ENCODE measurements around the gene HAUS2. TPM values are rescaled to one million over a fixed set of nuclear protein-coding genes. Genes with fewer than 3 reads are reported as not detected.
"Not testable (repeated sequence)": the region's sequence is repeated elsewhere in the genome, so short reads cannot be mapped to it uniquely, and the experiment has no call there.

Gene HAUS2
- total RNA-seq, 1 donor from 2014 or later = 77.5 TPM

DNA sequence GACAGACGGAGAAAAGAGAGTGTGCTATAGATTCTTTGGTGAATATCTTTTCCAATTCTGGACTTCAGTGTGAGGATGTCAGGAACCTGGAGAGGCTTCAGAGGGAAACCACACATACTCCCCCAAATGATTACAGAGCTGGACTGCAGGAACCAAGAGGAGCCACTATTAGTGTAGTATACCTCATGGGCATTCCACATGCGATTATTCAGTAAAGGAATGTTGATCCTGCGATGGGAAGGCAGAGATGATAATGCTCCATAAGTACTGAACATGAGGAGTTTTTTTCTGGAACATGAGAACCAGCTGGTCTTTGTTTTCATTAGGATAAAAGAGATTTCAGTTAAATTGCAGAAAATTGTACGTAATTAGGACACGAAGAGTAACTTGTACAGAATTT, 45.5 kb downstream of the HAUS2 start:
- H3K4me3 ChIP-seq (ENCODE audit: low read depth, low read length) = no peak overlapping the region
- no peak for DNase-seq (ENCODE audit: low read depth)
- TF ChIP-seq, protein P1, sequence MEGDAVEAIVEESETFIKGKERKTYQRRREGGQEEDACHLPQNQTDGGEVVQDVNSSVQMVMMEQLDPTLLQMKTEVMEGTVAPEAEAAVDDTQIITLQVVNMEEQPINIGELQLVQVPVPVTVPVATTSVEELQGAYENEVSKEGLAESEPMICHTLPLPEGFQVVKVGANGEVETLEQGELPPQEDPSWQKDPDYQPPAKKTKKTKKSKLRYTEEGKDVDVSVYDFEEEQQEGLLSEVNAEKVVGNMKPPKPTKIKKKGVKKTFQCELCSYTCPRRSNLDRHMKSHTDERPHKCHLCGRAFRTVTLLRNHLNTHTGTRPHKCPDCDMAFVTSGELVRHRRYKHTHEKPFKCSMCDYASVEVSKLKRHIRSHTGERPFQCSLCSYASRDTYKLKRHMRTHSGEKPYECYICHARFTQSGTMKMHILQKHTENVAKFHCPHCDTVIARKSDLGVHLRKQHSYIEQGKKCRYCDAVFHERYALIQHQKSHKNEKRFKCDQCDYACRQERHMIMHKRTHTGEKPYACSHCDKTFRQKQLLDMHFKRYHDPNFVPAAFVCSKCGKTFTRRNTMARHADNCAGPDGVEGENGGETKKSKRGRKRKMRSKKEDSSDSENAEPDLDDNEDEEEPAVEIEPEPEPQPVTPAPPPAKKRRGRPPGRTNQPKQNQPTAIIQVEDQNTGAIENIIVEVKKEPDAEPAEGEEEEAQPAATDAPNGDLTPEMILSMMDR (conservative IDR thresholded peaks at IDR 0.05; ENCODE audit: low read depth, low read length) = no peak

DNA sequence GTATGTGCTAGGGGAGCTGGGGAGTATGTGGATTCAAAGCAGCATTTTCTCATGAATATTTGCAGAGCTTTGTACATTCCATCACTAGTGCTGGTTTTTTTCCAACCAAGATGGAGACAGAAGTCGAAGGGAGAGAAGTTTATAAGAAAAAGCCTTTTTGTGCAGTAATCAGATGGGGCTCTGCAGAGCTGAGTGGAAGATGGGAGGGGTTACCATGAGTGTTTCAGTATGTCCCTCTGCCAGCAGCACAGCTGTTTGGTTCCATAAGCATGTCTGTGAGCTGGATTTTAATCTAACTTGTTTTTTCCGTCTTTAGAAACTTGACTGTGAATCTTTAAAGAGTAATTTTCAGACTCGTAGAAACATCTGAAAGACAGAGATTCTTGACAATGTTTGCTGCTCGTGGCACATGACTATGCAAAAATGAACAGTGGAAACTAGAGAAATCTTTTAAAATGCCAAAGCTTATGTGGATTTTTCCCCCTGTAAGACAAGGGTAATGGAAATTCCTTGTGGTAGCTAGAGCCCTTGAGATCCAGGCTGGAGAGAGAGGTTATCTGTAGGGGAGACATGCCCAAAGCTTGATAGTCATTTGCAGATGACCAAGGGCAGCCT, 47.1 kb downstream of the HAUS2 start:
- H3K4me3 ChIP-seq (ENCODE audit: low read depth, low read length) = no peak overlapping the region
- TF ChIP-seq, protein P1 (conservative IDR thresholded peaks at IDR 0.05; ENCODE audit: low read depth, low read length) = no peak
- DNase-seq (ENCODE audit: low read depth) = no peak

DNA sequence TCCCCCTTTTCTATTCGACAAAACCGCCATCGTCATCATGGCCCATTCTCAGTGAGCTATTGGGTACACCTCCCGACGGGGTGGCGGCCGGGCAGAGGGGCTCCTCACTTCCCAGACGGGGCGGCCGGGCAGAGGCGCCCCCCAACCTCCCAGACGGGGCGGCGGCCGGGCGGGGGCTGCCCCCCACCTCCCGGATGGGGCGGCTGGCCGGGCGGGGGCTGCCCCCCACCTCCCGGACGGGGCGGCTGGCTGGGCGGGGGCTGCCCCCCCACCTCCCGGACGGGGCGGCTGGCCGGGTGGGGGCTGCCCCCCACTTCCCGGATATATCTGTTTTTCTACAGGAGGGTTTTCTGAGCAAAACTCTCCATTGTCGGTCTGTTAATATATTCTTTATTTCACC, 52.7 kb downstream of the HAUS2 start:
- DNase-seq (ENCODE audit: low read depth); H3K4me3 ChIP-seq (ENCODE audit: low read depth, low read length): not testable (repeated sequence)

DNA sequence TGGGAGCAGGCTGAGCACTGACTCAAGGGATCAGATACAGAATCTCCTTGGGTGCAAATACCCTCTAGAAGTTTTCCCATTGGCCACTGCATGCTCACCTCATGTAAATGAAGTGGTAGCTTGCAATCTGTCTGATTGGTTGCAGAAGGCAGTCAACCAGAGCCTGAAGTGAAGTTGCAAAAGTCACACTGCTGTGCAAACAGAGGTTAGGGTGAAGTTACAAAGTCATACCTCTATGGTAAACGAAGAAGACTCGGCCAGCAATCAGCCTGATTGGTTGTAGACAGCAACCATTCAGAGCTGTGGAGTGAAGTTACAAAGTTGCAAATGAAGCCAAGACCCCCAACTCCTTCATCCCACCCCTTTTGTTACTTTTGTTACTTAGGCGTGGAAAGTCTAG, 53.9 kb downstream of the HAUS2 start:
- DNase-seq (ENCODE audit: low read depth) = no peak
- no peak overlapping the region for H3K4me3 ChIP-seq (ENCODE audit: low read depth, low read length)
- TF ChIP-seq, protein P1 (conservative IDR thresholded peaks at IDR 0.05; ENCODE audit: low read depth, low read length) = no peak

DNA sequence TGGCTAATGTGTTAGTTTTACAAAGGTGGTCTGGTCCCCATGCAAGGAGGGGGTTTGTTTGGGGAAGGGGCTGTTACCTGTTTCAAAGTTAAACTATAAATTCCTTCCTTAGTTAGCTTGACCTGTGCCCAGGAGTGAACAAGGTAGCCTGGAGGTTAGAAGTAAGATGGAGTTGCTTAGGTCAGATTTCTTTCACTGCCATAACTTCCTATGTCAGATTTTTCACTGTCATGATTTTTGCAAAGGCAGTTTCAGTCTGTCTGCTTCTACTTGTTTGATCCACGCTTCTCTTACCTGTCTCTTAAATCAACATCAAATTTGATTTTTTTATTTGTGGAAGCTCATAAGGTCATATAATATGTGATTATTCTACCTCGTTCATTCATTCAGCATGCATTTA, 55.3 kb downstream of the HAUS2 start:
- DNase-seq (ENCODE audit: low read depth) = no peak
- H3K4me3 ChIP-seq (ENCODE audit: low read depth, low read length) = no peak overlapping the region
- TF ChIP-seq, protein P1 (conservative IDR thresholded peaks at IDR 0.05; ENCODE audit: low read depth, low read length) = no peak

DNA sequence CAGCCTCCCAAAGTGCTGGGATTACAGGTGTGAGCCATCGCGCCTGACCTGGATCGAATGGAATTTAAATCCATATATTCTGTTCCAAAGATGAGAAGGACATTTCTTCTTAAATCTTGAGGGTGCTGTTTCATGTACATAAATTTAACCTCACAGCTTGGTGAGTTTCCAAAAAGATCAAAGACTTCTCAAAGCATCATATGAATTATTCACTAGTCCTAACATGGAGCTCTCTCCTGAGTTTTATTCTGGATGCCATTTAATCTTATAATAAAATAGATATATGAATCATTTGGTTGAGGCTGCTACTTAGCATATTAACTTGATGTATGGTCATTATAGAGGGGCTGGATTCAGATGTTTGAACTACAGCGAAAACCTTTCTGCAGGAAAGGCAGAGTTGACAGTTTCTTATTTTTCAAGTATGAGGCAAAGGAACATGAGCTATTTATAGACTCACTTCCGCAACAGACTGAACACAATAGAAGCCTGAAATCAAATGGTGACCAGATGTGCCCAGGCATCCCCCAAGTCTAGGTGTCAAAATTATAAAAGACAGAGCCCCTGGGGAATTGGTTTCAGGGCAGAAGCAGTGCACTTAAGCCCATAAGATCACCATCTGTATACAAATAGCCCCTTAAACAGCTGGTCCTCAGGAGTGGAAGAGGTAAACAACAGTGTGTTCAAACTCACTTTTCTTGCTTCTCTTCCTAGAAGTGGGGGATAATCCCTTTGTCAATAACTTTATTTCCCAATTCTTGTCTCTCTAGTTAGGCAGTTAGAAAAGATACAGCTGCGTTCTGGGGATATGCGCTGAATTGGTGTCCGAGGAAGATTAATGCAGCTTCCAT, 56.5 kb downstream of the HAUS2 start:
- no peak for DNase-seq (ENCODE audit: low read depth)
- no peak overlapping the region for H3K4me3 ChIP-seq (ENCODE audit: low read depth, low read length)
- TF ChIP-seq, protein P1 (conservative IDR thresholded peaks at IDR 0.05; ENCODE audit: low read depth, low read length) = no peak

DNA sequence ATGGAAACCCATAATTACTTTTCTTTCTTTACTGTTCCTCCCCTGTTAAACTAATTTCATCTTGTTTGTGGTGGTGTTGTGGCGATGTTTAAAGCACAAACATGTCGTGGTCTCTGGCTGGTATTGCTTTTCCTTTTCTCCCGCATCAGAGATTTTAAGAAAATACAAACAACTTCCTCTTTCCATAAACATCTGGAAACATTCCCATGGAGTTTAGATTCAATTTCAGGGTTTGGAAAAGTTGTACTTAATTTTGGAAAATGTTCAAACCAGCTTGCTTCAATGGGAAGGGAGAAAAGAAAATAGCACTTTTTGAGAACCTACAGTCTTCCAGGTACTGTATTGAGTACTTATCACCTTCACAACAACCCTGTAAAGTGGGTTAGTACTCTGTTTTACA, 57.2 kb downstream of the HAUS2 start:
- H3K4me3 ChIP-seq (ENCODE audit: low read depth, low read length) = no peak overlapping the region
- TF ChIP-seq, protein P1 (conservative IDR thresholded peaks at IDR 0.05; ENCODE audit: low read depth, low read length) = no peak
- no peak for DNase-seq (ENCODE audit: low read depth)
